Parathyroid adenoma (tissue), 2 donors: Measurements from ENCODE around the gene PIP4K2A.

ENCODE experiments used
- H2AFZ ChIP-seq: fragments of 300-600 bp; sonication (generic); one replicate; pipeline ENCODE4 v1.7.0; 2017; ENCODE audit warnings: antibody characterized with exemption, mild to moderate bottlenecking
- H3K27ac ChIP-seq: fragments of 300-600 bp; sonication (generic); one replicate; pipeline ENCODE4 v1.7.0; 2017
- H3K27me3 ChIP-seq: fragments of 300-600 bp; sonication (generic); one replicate; pipeline ENCODE4 v1.7.0; 2017; ENCODE audit warnings: low read length; ENCODE audit not compliant: control insufficient read depth, insufficient read depth
- H3K36me3 ChIP-seq: fragments of 300-600 bp; sonication (generic); one replicate; pipeline ENCODE4 v1.7.0; 2017; ENCODE audit warnings: low read length; ENCODE audit not compliant: control insufficient read depth, insufficient read depth
- H3K4me1 ChIP-seq: fragments of 300-600 bp; sonication (generic); one replicate; pipeline ENCODE4 v1.7.0; 2017; ENCODE audit warnings: control low read depth
- H3K4me2 ChIP-seq: fragments of 300-600 bp; sonication (generic); one replicate; pipeline ENCODE4 v1.7.0; 2017; ENCODE audit warnings: low read length
- H3K4me3 ChIP-seq: fragments of 300-600 bp; sonication (generic); one replicate; pipeline ENCODE4 v1.7.0; 2017; ENCODE audit warnings: low read depth, low read length
- H3K79me2 ChIP-seq: fragments of 300-600 bp; sonication (generic); one replicate; pipeline ENCODE4 v1.7.0; 2017; ENCODE audit warnings: control low read depth
- H3K9ac ChIP-seq: fragments of 300-600 bp; sonication (generic); one replicate; pipeline ENCODE4 v1.7.0; 2017; ENCODE audit warnings: mild to moderate bottlenecking
- H3K9me3 ChIP-seq: fragments of 300-600 bp; sonication (generic); one replicate; pipeline ENCODE4 v1.7.0; 2017; ENCODE audit warnings: low read length; ENCODE audit not compliant: control insufficient read depth
- CTCF ChIP-seq: fragments of 300-600 bp; sonication (generic); IDR thresholded peaks from one replicate; pipeline ENCODE4 v1.7.0; 2017; ENCODE audit warnings: antibody characterized with exemption, mild to moderate bottlenecking
- donor health status: primary hyperparathyroidism.

The PIP4K2A gene

GRCh38 chr10:22733992-22734391 is 19.6 kb upstream of the PIP4K2A start:
- Histone ChIP-seq H2AFZ (no peak overlapping the region), H3K36me3 (no peaks in the 10 kb centered on the region), H3K4me3 (no peak overlapping the region), H3K79me2 (no peaks in the 10 kb centered on the region), H3K9ac (no peak overlapping the region), H3K9me3 (no peaks in the 10 kb centered on the region), H3K27me3 (no peaks in the 10 kb centered on the region), H3K4me2 (no peak overlapping the region), H3K27ac (no peak overlapping the region), H3K4me1 (no peaks in the 10 kb centered on the region)
- TF ChIP-seq CTCF: no peak

GRCh38 chr10:22727663-22728062 is 13.3 kb upstream of the PIP4K2A start:
- Histone ChIP-seq H3K27ac (no peak overlapping the region), H3K9ac (no peak overlapping the region), H3K4me2 (no peak overlapping the region), H3K9me3 (no peaks in the 10 kb centered on the region), H3K79me2 (no peaks in the 10 kb centered on the region), H3K36me3 (no peaks in the 10 kb centered on the region), H3K4me3 (no peak overlapping the region), H2AFZ (no peak overlapping the region), H3K4me1 (no peaks in the 10 kb centered on the region), H3K27me3 (no peaks in the 10 kb centered on the region)
- TF ChIP-seq CTCF: no peak

DNA sequence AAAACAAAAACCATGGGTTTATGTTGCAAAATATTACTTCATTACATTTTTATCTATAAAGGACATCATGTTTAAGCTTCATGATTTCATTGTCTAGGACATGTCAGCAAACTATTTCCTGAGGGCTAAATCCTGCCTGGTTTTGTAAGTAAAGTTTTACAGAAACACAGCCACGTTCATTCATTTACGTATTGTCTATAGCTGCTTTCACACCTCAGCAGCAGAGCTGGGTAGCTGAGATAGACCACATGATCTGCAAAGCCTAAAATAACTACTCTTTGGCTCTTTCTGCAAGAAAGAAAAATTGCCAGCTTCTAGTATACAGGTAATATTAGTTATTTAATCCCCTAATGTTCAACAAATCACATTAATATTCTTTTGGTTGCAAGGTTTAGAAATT is 12.7 kb upstream of the PIP4K2A start:
- H3K27me3 ChIP-seq: no peaks in the 10 kb centered on the region
- no peak overlapping the region for H3K4me2 ChIP-seq
- no peaks in the 10 kb centered on the region for H3K79me2 ChIP-seq
- no peaks in the 10 kb centered on the region for H3K36me3 ChIP-seq
- H3K4me3 ChIP-seq: no peak overlapping the region
- H2AFZ ChIP-seq: no peak overlapping the region
- H3K27ac ChIP-seq: no peak overlapping the region
- no peaks in the 10 kb centered on the region for H3K4me1 ChIP-seq
- H3K9ac ChIP-seq: no peak overlapping the region
- no peak for TF ChIP-seq CTCF
- H3K9me3 ChIP-seq: no peaks in the 10 kb centered on the region

GRCh38 chr10:22724773-22725172 is 10.4 kb upstream of the PIP4K2A start:
- Histone ChIP-seq H3K36me3 (no peaks in the 10 kb centered on the region), H3K27ac (no peak overlapping the region)
- no peak for TF ChIP-seq CTCF

GRCh38 chr10:22723783-22724182 is 9.4 kb upstream of the PIP4K2A start:
- H3K4me1 ChIP-seq: no peaks in the 10 kb centered on the region
- H3K79me2 ChIP-seq: no peaks in the 10 kb centered on the region
- H3K27me3 ChIP-seq: no peaks in the 10 kb centered on the region
- H3K4me3 ChIP-seq: no peak overlapping the region
- no peak for TF ChIP-seq CTCF
- H2AFZ ChIP-seq: no peak overlapping the region
- H3K27ac ChIP-seq: no peak overlapping the region
- H3K4me2 ChIP-seq: no peak overlapping the region
- H3K9ac ChIP-seq: no peak overlapping the region
- H3K36me3 ChIP-seq: no peaks in the 10 kb centered on the region
- H3K9me3 ChIP-seq: no peaks in the 10 kb centered on the region

More at GRCh38 chr10:22724773-22725172, 10.4 kb upstream of the PIP4K2A start:
- Histone ChIP-seq H2AFZ (no peak overlapping the region), H3K4me2 (no peak overlapping the region), H3K9me3 (no peaks in the 10 kb centered on the region), H3K79me2 (no peaks in the 10 kb centered on the region), H3K27me3 (no peaks in the 10 kb centered on the region), H3K4me3 (no peak overlapping the region), H3K9ac (no peak overlapping the region), H3K4me1 (no peaks in the 10 kb centered on the region)
